Fibroblast of the conjunctiva (primary cell): Measurements from ENCODE around the gene GRIN1.

ENCODE experiments used
- DNase-seq: peaks from one replicate; pipeline ENCODE4 v3.0.0-alpha.2; 2010; ENCODE audit warnings: low read depth

The GRIN1 gene

GRCh38 chr9:137164370-137165249, 25.7 kb downstream of the GRIN1 start:
- no peak for DNase-seq

GRCh38 chr9:137165250-137165836, 26.4 kb downstream of the GRIN1 start:
- no peak for DNase-seq

- no peak for DNase-seq
These were observed 27.7 kb downstream of the GRIN1 start for GRCh38 chr9:137166380-137167229.

- DNase-seq = no peak
These were observed 28.4 kb downstream of the GRIN1 start for GRCh38 chr9:137167277-137167746.

GRCh38 chr9:137167747-137168572, 29.0 kb downstream of the GRIN1 start:
- DNase-seq = no peak

GRCh38 chr9:137168573-137168903, 29.6 kb downstream of the GRIN1 start:
- no peak for DNase-seq

GRCh38 chr9:137168904-137169856, 30.2 kb downstream of the GRIN1 start:
- DNase-seq = no peak

- DNase-seq = no peak
These were observed 31.0 kb downstream of the GRIN1 start, which contains the start of gene LRRC26 for GRCh38 chr9:137169896-137170358. TSS of gene LRRC26 (minus strand) at chr9:137170051. CDS start at chr9:137169943, 108 bp downstream.

GRCh38 chr9:137170486-137171148, 31.7 kb downstream of the GRIN1 start:
- DNase-seq = no peak

GRCh38 chr9:137171149-137171900, 32.4 kb downstream of the GRIN1 start:
- DNase-seq = no peak

- DNase-seq = no peak
These were observed 34.2 kb downstream of the GRIN1 start for GRCh38 chr9:137172901-137173795.

- no peak for DNase-seq
These were observed 35.1 kb downstream of the GRIN1 start for GRCh38 chr9:137173796-137174664.

GRCh38 chr9:137174722-137175293, 35.9 kb downstream of the GRIN1 start:
- DNase-seq = no peak

- no peak for DNase-seq
These were observed 36.5 kb downstream of the GRIN1 start for GRCh38 chr9:137175345-137175961.

- no peak for DNase-seq
These were observed 37.6 kb downstream of the GRIN1 start for GRCh38 chr9:137176302-137177182.
